ENCODE results near the gene PDK1. TPM values are rescaled to one million over a fixed set of nuclear protein-coding genes. Genes with fewer than 3 reads are reported as not detected.

The PDK1 gene
- total RNA-seq, 2 donors from 2014 or later, result 24.7 to 27.3 TPM

DNA sequence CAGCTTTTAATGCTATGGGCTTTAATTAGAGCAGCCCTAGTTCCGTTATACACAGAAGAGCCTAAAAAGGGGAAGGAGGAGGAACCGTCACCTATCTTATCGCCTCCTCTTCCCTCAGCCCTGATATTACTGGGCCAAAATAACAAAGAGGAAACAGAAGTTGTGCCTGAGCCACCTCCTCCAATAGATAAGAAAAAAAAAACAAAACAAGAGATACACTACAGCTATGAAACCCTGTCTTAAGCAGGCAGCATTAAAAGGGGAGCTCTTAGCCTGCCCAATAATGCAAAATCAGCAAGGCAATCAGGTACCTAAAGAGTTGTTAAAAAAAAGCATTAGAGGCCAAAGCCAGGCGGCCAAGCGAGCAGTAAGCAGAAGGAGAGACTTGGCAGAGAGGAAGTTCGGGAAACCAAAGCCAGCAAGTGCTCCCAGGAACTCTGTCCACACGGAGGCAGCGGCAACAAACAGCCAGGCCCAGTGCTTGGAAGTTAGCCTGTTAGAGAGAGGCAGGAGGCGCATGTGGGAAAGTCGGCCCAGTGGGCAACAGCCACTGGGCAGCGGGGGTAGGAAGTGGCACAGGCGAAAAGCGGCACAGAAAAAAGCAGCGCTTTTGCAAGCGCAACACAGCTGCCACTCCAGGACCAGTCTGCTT is 41.8 kb upstream of the PDK1 start:
- Histone ChIP-seq H3K9me3 (ENCODE audit: control insufficient read depth, low read length) (peaks cover 88% of the 10 kb centered on the region), H3K27me3 (ENCODE audit: control insufficient read depth, insufficient read depth, low read length, poor library complexity, severe bottlenecking) (no peaks in the 10 kb centered on the region), H3K27ac (ENCODE audit: low read depth, low read length) (no peak overlapping the region), H3K9ac (ENCODE audit: extremely low read depth, low read length, poor library complexity, severe bottlenecking) (no peak overlapping the region), H3K36me3 (ENCODE audit: control insufficient read depth, insufficient read depth, low read length) (peaks cover 4% of the 10 kb centered on the region), H3K4me3 (ENCODE audit: low read length) (peak overlapping the region; percentile 60), H3K4me1 (ENCODE audit: control insufficient read depth, insufficient read depth, low read length) (no peaks in the 10 kb centered on the region)
- no peak for DNase-seq
- Mint-ChIP-seq H3K4me3 (no peak overlapping the region), H3K4me1 (no peaks in the 10 kb centered on the region), H3K9me3 (peaks cover 83% of the 10 kb centered on the region), H3K27me3 (ENCODE audit: insufficient read depth) (no peaks in the 10 kb centered on the region), H3K36me3 (ENCODE audit: low read depth) (peaks cover 40% of the 10 kb centered on the region), H3K27ac (no peak overlapping the region)
- WGBS, 2 experiments (ENCODE audit: insufficient coverage in 1 of 2, insufficient read length in 1 of 2), result 84 to 93% methylated on average over 8 to 15 of the region's 15 CpGs
- TF ChIP-seq, protein P1, sequence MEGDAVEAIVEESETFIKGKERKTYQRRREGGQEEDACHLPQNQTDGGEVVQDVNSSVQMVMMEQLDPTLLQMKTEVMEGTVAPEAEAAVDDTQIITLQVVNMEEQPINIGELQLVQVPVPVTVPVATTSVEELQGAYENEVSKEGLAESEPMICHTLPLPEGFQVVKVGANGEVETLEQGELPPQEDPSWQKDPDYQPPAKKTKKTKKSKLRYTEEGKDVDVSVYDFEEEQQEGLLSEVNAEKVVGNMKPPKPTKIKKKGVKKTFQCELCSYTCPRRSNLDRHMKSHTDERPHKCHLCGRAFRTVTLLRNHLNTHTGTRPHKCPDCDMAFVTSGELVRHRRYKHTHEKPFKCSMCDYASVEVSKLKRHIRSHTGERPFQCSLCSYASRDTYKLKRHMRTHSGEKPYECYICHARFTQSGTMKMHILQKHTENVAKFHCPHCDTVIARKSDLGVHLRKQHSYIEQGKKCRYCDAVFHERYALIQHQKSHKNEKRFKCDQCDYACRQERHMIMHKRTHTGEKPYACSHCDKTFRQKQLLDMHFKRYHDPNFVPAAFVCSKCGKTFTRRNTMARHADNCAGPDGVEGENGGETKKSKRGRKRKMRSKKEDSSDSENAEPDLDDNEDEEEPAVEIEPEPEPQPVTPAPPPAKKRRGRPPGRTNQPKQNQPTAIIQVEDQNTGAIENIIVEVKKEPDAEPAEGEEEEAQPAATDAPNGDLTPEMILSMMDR (conservative IDR thresholded peaks at IDR 0.05), result no peak

DNA sequence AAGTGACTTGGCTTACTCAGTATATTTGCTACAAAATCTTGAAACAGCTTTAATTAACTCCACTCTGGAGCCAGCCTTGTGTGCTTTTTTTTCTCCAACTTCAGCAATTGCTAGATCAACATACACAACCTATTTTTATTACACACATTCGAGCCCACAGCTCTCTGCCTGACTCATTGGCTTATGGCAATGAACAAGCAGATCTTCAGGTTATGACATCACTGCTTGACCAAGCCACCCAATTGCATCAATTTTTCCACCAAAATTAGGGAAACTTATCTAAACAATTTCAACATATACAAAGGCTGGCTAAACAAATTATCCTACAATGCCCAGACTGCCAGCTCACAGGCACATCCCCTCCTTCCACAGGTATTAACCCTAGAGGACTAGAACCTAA is 39.6 kb upstream of the PDK1 start:
- H3K27me3 ChIP-seq (ENCODE audit: control insufficient read depth, insufficient read depth, low read length, poor library complexity, severe bottlenecking), result no peaks in the 10 kb centered on the region
- peaks cover 34% of the 10 kb centered on the region for H3K36me3 Mint-ChIP-seq (ENCODE audit: low read depth)
- H3K4me1 Mint-ChIP-seq, result no peaks in the 10 kb centered on the region
- no peak for DNase-seq
- H3K27me3 Mint-ChIP-seq (ENCODE audit: insufficient read depth), result no peaks in the 10 kb centered on the region
- H3K9me3 ChIP-seq (ENCODE audit: control insufficient read depth, low read length), result peaks cover 96% of the 10 kb centered on the region
- WGBS, 2 experiments (ENCODE audit: insufficient coverage in 1 of 2, insufficient read length in 1 of 2), result 89 to 100% methylated on average over 1 of the region's 1 CpG
- H3K4me1 ChIP-seq (ENCODE audit: control insufficient read depth, insufficient read depth, low read length), result no peaks in the 10 kb centered on the region
- no peak overlapping the region for H3K4me3 ChIP-seq (ENCODE audit: low read length)
- H3K9me3 Mint-ChIP-seq, result peaks cover 94% of the 10 kb centered on the region
- H3K27ac ChIP-seq (ENCODE audit: low read depth, low read length), result no peak overlapping the region
- TF ChIP-seq, protein P1 (conservative IDR thresholded peaks at IDR 0.05), result no peak
- H3K27ac Mint-ChIP-seq, result no peak overlapping the region
- no peaks in the 10 kb centered on the region for H3K36me3 ChIP-seq (ENCODE audit: control insufficient read depth, insufficient read depth, low read length)
- H3K4me3 Mint-ChIP-seq, result no peak overlapping the region
- H3K9ac ChIP-seq (ENCODE audit: extremely low read depth, low read length, poor library complexity, severe bottlenecking), result no peak overlapping the region

DNA sequence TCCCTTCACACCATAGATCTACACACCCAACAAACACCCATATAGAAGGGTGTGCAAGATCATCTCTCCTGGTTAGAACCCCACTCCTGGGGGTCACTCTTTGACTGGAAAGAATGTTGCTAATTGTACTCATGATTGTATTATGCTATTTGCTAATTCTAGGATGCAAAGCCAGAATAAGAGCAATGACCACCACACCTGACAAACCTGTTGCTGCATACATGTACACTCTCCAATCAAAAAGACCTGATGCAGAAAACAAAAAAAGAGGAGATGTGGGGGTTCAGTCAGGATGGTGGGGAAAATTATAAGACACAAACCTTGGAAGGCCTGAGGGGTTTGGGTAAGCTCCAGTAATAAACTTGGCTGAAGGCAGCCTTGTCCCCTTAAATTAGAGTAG is 36.9 kb upstream of the PDK1 start:
- DNase-seq, result no peak
- no peaks in the 10 kb centered on the region for H3K36me3 ChIP-seq (ENCODE audit: control insufficient read depth, insufficient read depth, low read length)
- H3K27me3 Mint-ChIP-seq (ENCODE audit: insufficient read depth), result no peaks in the 10 kb centered on the region
- H3K9ac ChIP-seq (ENCODE audit: extremely low read depth, low read length, poor library complexity, severe bottlenecking), result no peak overlapping the region
- peaks cover 95% of the 10 kb centered on the region for H3K9me3 Mint-ChIP-seq
- H3K4me1 ChIP-seq (ENCODE audit: control insufficient read depth, insufficient read depth, low read length), result no peaks in the 10 kb centered on the region
- peaks cover 86% of the 10 kb centered on the region for H3K9me3 ChIP-seq (ENCODE audit: control insufficient read depth, low read length)
- H3K4me1 Mint-ChIP-seq, result no peaks in the 10 kb centered on the region
- H3K4me3 ChIP-seq (ENCODE audit: low read length), result peak overlapping the region; percentile 70
- no peak overlapping the region for H3K27ac Mint-ChIP-seq
- H3K27ac ChIP-seq (ENCODE audit: low read depth, low read length), result no peak overlapping the region
- TF ChIP-seq, protein P1 (conservative IDR thresholded peaks at IDR 0.05), result no peak
- peaks cover 12% of the 10 kb centered on the region for H3K36me3 Mint-ChIP-seq (ENCODE audit: low read depth)
- no peak overlapping the region for H3K4me3 Mint-ChIP-seq
- no peaks in the 10 kb centered on the region for H3K27me3 ChIP-seq (ENCODE audit: control insufficient read depth, insufficient read depth, low read length, poor library complexity, severe bottlenecking)

Measured in endodermal cell (in vitro differentiated cells).